Osteocyte (in vitro differentiated cells): ENCODE measurements around the gene PSMC3. TPM values are rescaled to one million over a fixed set of nuclear protein-coding genes. Genes with fewer than 3 reads are reported as not detected.

Experiments
- DNase-seq: peaks from one replicate; pipeline ENCODE4 v3.0.0; 2021; ENCODE audit warnings: mixed read lengths; ENCODE audit not compliant: unreplicated experiment; ENCODE audit errors: extremely low spot score
- H3K27ac Mint-ChIP-seq: one replicate; pipeline ENCODE4 v1.8.0; 2021; ENCODE audit warnings: mild to moderate bottlenecking, mixed read lengths; ENCODE audit not compliant: unreplicated experiment
- H3K27me3 Mint-ChIP-seq: one replicate; pipeline ENCODE4 v1.8.0; 2021; ENCODE audit warnings: mixed read lengths; ENCODE audit not compliant: unreplicated experiment
- H3K36me3 Mint-ChIP-seq: one replicate; pipeline ENCODE4 v1.8.0; 2021; ENCODE audit warnings: mixed read lengths; ENCODE audit not compliant: unreplicated experiment
- H3K4me1 Mint-ChIP-seq: one replicate; pipeline ENCODE4 v1.8.0; 2021; ENCODE audit warnings: mixed read lengths; ENCODE audit not compliant: unreplicated experiment
- H3K4me3 Mint-ChIP-seq: one replicate; pipeline ENCODE4 v1.8.0; 2021; ENCODE audit warnings: mild to moderate bottlenecking, moderate library complexity, mixed read lengths; ENCODE audit not compliant: unreplicated experiment
- H3K9me3 Mint-ChIP-seq: one replicate; pipeline ENCODE4 v1.8.0; 2021; ENCODE audit warnings: mixed read lengths; ENCODE audit not compliant: unreplicated experiment
- CTCF ChIP-seq: fragments of 200-600 bp; sonication (generic); IDR thresholded peaks from 2 replicates; pipeline ENCODE4 v1.5.0; 2021; ENCODE audit warnings: antibody characterized with exemption, mild to moderate bottlenecking, moderate library complexity
- total RNA-seq: library from RNA; stranded (reverse); gene quantifications from 2 replicates; pipeline ENCODE4 v1.2.1, GENCODE V29; 2021

Gene PSMC3
- total RNA-seq, 1 donor from 2014 or later: 123 TPM

DNA sequence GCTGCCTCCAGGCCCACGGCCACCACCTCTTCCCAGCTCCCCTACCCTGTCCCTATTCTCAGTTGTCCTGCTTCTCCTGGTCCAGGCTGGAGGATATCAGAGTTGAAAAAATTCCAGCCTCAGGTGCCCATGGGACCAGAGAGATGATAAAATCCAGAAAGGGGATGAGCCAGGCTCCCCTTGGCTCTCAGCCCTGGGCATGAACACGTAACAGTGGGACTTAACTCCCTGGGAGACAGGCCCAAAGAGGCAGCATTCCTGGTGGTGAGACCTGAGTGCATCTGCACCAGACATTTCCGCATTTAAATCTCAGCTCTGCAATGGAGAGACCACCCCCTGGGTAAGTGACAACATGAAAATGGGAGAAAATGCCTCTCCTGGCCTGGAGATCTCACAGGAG is 28.2 kb downstream of the PSMC3 start:
- H3K9me3 Mint-ChIP-seq: no peaks in the 10 kb centered on the region
- H3K36me3 Mint-ChIP-seq: no peaks in the 10 kb centered on the region
- no peak for DNase-seq
- H3K4me3 Mint-ChIP-seq: no peak overlapping the region
- TF ChIP-seq CTCF: no peak
- H3K27me3 Mint-ChIP-seq: no peaks in the 10 kb centered on the region
- H3K4me1 Mint-ChIP-seq: peaks cover 11% of the 10 kb centered on the region
- H3K27ac Mint-ChIP-seq: no peak overlapping the region

DNA sequence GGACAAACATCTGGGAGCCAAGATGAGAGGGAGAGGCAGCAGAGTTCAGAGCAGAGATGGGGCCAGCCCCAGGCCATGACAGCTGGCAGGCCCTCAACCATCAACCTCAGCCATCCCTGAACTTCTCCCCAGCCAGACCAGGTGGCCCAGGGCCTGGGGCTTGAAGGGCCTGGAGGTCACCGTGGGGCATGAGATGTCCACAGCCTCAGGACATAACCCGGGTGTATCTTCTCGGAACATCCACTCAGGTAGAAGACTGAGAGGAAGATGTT is 30.3 kb downstream of the PSMC3 start:
- no peak for TF ChIP-seq CTCF
- no peak overlapping the region for H3K4me3 Mint-ChIP-seq
- no peaks in the 10 kb centered on the region for H3K36me3 Mint-ChIP-seq
- H3K27me3 Mint-ChIP-seq: no peaks in the 10 kb centered on the region
- no peak overlapping the region for H3K27ac Mint-ChIP-seq
- no peaks in the 10 kb centered on the region for H3K9me3 Mint-ChIP-seq
- no peak for DNase-seq
- H3K4me1 Mint-ChIP-seq: peaks cover 11% of the 10 kb centered on the region

DNA sequence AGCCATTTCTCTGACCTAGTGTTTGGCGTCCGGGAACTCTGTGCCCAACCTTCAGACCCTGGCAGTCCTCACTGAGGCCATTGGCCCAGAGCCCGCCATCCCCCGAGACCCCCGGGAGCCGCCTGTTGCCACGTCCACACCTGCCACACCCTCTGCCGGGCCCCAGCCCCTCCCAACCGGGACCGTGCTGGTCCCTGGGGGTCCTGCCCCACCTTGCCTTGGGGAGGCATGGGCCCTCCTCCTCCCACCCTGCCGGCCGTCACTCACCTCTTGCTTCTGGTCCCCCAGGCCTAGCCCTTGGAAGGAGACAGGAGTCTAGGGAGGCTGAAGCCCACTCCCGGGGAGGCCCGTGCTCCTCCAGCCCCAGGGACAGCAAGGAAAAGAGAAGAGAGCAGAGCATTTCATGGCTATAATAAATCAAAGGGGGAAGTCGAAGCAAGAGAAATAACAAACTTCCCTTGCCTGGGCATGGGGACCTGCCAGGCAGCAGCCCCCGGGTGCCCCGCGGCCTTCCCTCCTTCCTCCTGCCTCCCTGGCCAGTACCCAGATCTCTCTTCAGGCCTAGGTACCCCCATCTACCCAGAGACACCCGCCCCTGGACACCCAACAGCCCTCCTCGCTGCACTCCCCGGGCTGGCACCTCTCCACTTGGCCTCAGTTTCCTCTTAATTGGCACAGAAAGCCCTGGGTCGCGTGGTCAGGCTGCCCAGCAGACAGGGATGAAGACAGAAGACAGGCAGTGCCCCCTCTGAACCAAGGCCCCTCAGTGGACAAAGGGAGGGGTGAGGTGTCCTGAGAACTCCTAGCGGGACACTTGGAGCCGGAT is 30.8 kb downstream of the PSMC3 start:
- TF ChIP-seq CTCF: no peak
- Mint-ChIP-seq H3K4me3 (no peak overlapping the region), H3K9me3 (no peaks in the 10 kb centered on the region), H3K27me3 (no peaks in the 10 kb centered on the region), H3K36me3 (no peaks in the 10 kb centered on the region), H3K27ac (no peak overlapping the region), H3K4me1 (peaks cover 8% of the 10 kb centered on the region)
- no peak for DNase-seq

- Mint-ChIP-seq H3K9me3 (no peaks in the 10 kb centered on the region), H3K4me1 (peaks cover 4% of the 10 kb centered on the region), H3K36me3 (no peaks in the 10 kb centered on the region), H3K27me3 (no peaks in the 10 kb centered on the region), H3K4me3 (no peak overlapping the region), H3K27ac (no peak overlapping the region)
- no peak for TF ChIP-seq CTCF
- DNase-seq: no peak
Measured at GRCh38 chr11:47394322-47395222, 31.7 kb downstream of the PSMC3 start.

- Mint-ChIP-seq H3K27ac (no peak overlapping the region), H3K36me3 (no peaks in the 10 kb centered on the region), H3K4me3 (no peak overlapping the region), H3K27me3 (no peaks in the 10 kb centered on the region), H3K4me1 (peaks cover 2% of the 10 kb centered on the region), H3K9me3 (no peaks in the 10 kb centered on the region)
- DNase-seq: no peak
- no peak for TF ChIP-seq CTCF
Measured at GRCh38 chr11:47394050-47394321, 32.3 kb downstream of the PSMC3 start.
